Trophoblast cell (in vitro differentiated cells and primary cell): ENCODE results near the gene QSOX2.
A peak's percentile ranks its signal among the peaks of the same experiment; 100 is the strongest.

ENCODE experiments used
- DNase-seq, 2 donors: peaks; one replicate each; pipeline ENCODE4 v3.0.0-alpha.2; 2016
- H2AFZ ChIP-seq: 2 replicates; pipeline ENCODE4 v1.6.1; 2013; ENCODE audit warnings: low read length, moderate library complexity, mild to moderate bottlenecking; ENCODE audit not compliant: insufficient read depth, poor library complexity
- H2AK5ac ChIP-seq: 2 replicates; pipeline ENCODE4 v1.6.1; 2013; ENCODE audit warnings: mild to moderate bottlenecking, low read length
- H2BK120ac ChIP-seq: 2 replicates; pipeline ENCODE4 v1.6.1; 2013; ENCODE audit warnings: low read length, mild to moderate bottlenecking, moderate library complexity; ENCODE audit not compliant: insufficient read depth, poor library complexity
- H2BK12ac ChIP-seq: 2 replicates; pipeline ENCODE4 v1.6.1; 2013; ENCODE audit warnings: mild to moderate bottlenecking, low read length, moderate library complexity
- H2BK5ac ChIP-seq: 2 replicates; pipeline ENCODE4 v1.6.1; 2013; ENCODE audit warnings: low read length, low read depth, moderate library complexity, mild to moderate bottlenecking; ENCODE audit not compliant: poor library complexity
- H3K14ac ChIP-seq: 2 replicates; pipeline ENCODE4 v1.6.1; 2013; ENCODE audit warnings: mild to moderate bottlenecking, low read length
- H3K18ac ChIP-seq: 2 replicates; pipeline ENCODE4 v1.6.1; 2013; ENCODE audit warnings: mild to moderate bottlenecking, low read length
- H3K23ac ChIP-seq: 2 replicates; pipeline ENCODE4 v1.6.1; 2013; ENCODE audit warnings: low read length
- H3K27ac ChIP-seq: 2 replicates; pipeline ENCODE4 v1.5.1; 2013; ENCODE audit warnings: low read depth, mild to moderate bottlenecking, inconsistent platforms, low read length, moderate library complexity
- H3K27me3 ChIP-seq: 2 replicates; pipeline ENCODE4 v1.6.1; 2013; ENCODE audit warnings: inconsistent platforms, mild to moderate bottlenecking, low read length, moderate library complexity; ENCODE audit not compliant: insufficient read depth
- H3K36me3 ChIP-seq, 2 experiments: 1 replicate in 1 of 2; 2 replicates in 1 of 2; pipeline ENCODE4 v1.6.1; 2013; ENCODE audit warnings: low read length in 2 of 2, mild to moderate bottlenecking in 2 of 2, moderate library complexity in 1 of 2; ENCODE audit not compliant: insufficient read depth in 2 of 2, control insufficient read depth in 1 of 2
- H3K4ac ChIP-seq: 2 replicates; pipeline ENCODE4 v1.6.1; 2013; ENCODE audit warnings: low read depth, mild to moderate bottlenecking, low read length, moderate library complexity
- H3K4me1 ChIP-seq, 2 experiments: 1 replicate in 1 of 2; 2 replicates in 1 of 2; pipeline ENCODE4 v1.6.1; 2013; ENCODE audit warnings: low read length in 2 of 2, mild to moderate bottlenecking in 2 of 2, moderate library complexity in 1 of 2; ENCODE audit not compliant: insufficient read depth in 2 of 2, control insufficient read depth in 1 of 2
- H3K4me2 ChIP-seq: 2 replicates; pipeline ENCODE4 v1.6.1; 2013; ENCODE audit warnings: inconsistent platforms, mild to moderate bottlenecking, low read length, moderate library complexity
- H3K4me3 ChIP-seq: 2 replicates; pipeline ENCODE4 v1.5.1; 2013; ENCODE audit warnings: mild to moderate bottlenecking, low read depth, low read length, inconsistent platforms
- H3K79me1 ChIP-seq: one replicate; pipeline ENCODE4 v1.6.1; 2013; ENCODE audit warnings: low read length
- H3K79me2 ChIP-seq: 2 replicates; pipeline ENCODE4 v1.6.1; 2013; ENCODE audit warnings: low read length, mild to moderate bottlenecking; ENCODE audit not compliant: control insufficient read depth, insufficient read depth, poor library complexity
- H3K9ac ChIP-seq: 2 replicates; pipeline ENCODE4 v1.6.1; 2013; ENCODE audit warnings: mild to moderate bottlenecking, low read length
- H3K9me3 ChIP-seq: 2 replicates; pipeline ENCODE4 v1.6.1; 2013; ENCODE audit warnings: low read depth, mild to moderate bottlenecking, control low read depth, inconsistent platforms, low read length; ENCODE audit not compliant: insufficient read depth
- H4K12ac ChIP-seq: 2 replicates; pipeline ENCODE4 v1.6.1; 2013; ENCODE audit warnings: low read depth, mild to moderate bottlenecking, low read length, moderate library complexity
- H4K8ac ChIP-seq: 2 replicates; pipeline ENCODE4 v1.6.1; 2013; ENCODE audit warnings: low read depth, mild to moderate bottlenecking, low read length, moderate library complexity
- H4K91ac ChIP-seq: one replicate; pipeline ENCODE4 v1.6.1; 2013; ENCODE audit warnings: low read depth, mild to moderate bottlenecking, low read length, moderate library complexity
- WGBS: extraction: QIAGEN DNeasy Blood & Tissue Kit; methylation state at CpG from one replicate; pipeline ENCODE4 v1.1.7; 2013; ENCODE audit warnings: missing lambda C conversion rate; ENCODE audit not compliant: insufficient read length, insufficient coverage; ENCODE audit errors: extremely low coverage; 5-methylcytosine and 5-hydroxymethylcytosine counted together

QSOX2 gene

GRCh38 chr9:136270173-136270705 lies 24.6 kb upstream of the QSOX2 start:
- no peak overlapping the region for H2AFZ ChIP-seq
- H3K9ac ChIP-seq: no peak overlapping the region
- peaks cover 5% of the 10 kb centered on the region in 2 experiments for H3K4me1 ChIP-seq
- no peaks in the 10 kb centered on the region for H3K27me3 ChIP-seq
- H2BK5ac ChIP-seq: no peak overlapping the region
- no peaks in the 10 kb centered on the region for H3K9me3 ChIP-seq
- no peaks in the 10 kb centered on the region for H3K79me2 ChIP-seq
- no peak overlapping the region for H2BK120ac ChIP-seq
- no peak overlapping the region for H3K4ac ChIP-seq
- no CpG with 5 or more reads among the region's 13 CpGs for WGBS
- H3K79me1 ChIP-seq: peaks cover 3% of the 10 kb centered on the region
- H3K4me2 ChIP-seq: no peak overlapping the region
- H3K4me3 ChIP-seq: no peak overlapping the region
- no peak for DNase-seq
- H3K27ac ChIP-seq: no peak overlapping the region
- no peak overlapping the region for H4K8ac ChIP-seq
- H3K36me3 ChIP-seq: no peaks in the 10 kb centered on the region
- H3K14ac ChIP-seq: no peak overlapping the region
- H4K91ac ChIP-seq: no peak overlapping the region
- no peak overlapping the region for H3K18ac ChIP-seq
- H2AK5ac ChIP-seq: no peak overlapping the region
- H2BK12ac ChIP-seq: no peak overlapping the region
- no peak overlapping the region for H3K23ac ChIP-seq
- no peak overlapping the region for H4K12ac ChIP-seq

- no peak overlapping the region for H3K18ac ChIP-seq
Measured at GRCh38 chr9:136268735-136269134, 23.1 kb upstream of the QSOX2 start.

GRCh38 chr9:136268318-136268717 lies 22.7 kb upstream of the QSOX2 start:
- Histone ChIP-seq H3K4me3 (no peak overlapping the region), H4K91ac (no peak overlapping the region), H2AFZ (no peak overlapping the region), H3K9me3 (peaks cover 1% of the 10 kb centered on the region), H3K79me2 (no peaks in the 10 kb centered on the region), H4K8ac (no peak overlapping the region), H3K18ac (no peak overlapping the region), H2BK12ac (no peak overlapping the region), H3K4me2 (no peak overlapping the region), H3K9ac (no peak overlapping the region), H3K4me1 (peaks cover 5% of the 10 kb centered on the region in 2 experiments), H3K23ac (no peak overlapping the region), H2AK5ac (no peak overlapping the region), H3K14ac (no peak overlapping the region), H3K79me1 (peaks cover 3% of the 10 kb centered on the region), H3K27ac (no peak overlapping the region), H3K27me3 (no peaks in the 10 kb centered on the region), H3K4ac (no peak overlapping the region), H2BK5ac (no peak overlapping the region), H3K36me3 (no peaks in the 10 kb centered on the region), H2BK120ac (no peak overlapping the region), H4K12ac (no peak overlapping the region)
- no peak for DNase-seq
- no CpG with 5 or more reads among the region's 6 CpGs for WGBS

More at GRCh38 chr9:136268735-136269134, 23.1 kb upstream of the QSOX2 start:
- Histone ChIP-seq H3K36me3 (no peaks in the 10 kb centered on the region), H3K4me3 (no peak overlapping the region), H2AK5ac (no peak overlapping the region), H4K91ac (no peak overlapping the region), H4K12ac (no peak overlapping the region), H3K27ac (no peak overlapping the region), H3K9me3 (peaks cover 1% of the 10 kb centered on the region), H3K79me2 (no peaks in the 10 kb centered on the region), H2BK12ac (no peak overlapping the region), H3K23ac (no peak overlapping the region), H3K14ac (no peak overlapping the region), H4K8ac (no peak overlapping the region), H2BK120ac (no peak overlapping the region), H3K79me1 (peaks cover 3% of the 10 kb centered on the region), H3K27me3 (no peaks in the 10 kb centered on the region), H3K4ac (no peak overlapping the region), H2BK5ac (no peak overlapping the region), H3K4me2 (no peak overlapping the region), H3K9ac (no peak overlapping the region), H2AFZ (no peak overlapping the region), H3K4me1 (peaks cover 5% of the 10 kb centered on the region in 2 experiments)
- WGBS: no CpG with 5 or more reads among the region's 6 CpGs
- no peak for DNase-seq

- peaks cover 3% of the 10 kb centered on the region for H3K79me1 ChIP-seq
- no peak overlapping the region for H2BK12ac ChIP-seq
- H2BK120ac ChIP-seq: peak overlapping the region; percentile 25
- no peak overlapping the region for H2BK5ac ChIP-seq
- H3K4me3 ChIP-seq: peak overlapping the region; percentile 70
- no peak overlapping the region for H2AK5ac ChIP-seq
- no peaks in the 10 kb centered on the region for H3K36me3 ChIP-seq
- H4K12ac ChIP-seq: peak overlapping the region; percentile 95
- peaks cover 1% of the 10 kb centered on the region for H3K9me3 ChIP-seq
- peaks cover 5% of the 10 kb centered on the region in 2 experiments for H3K4me1 ChIP-seq
- H3K4me2 ChIP-seq: peak overlapping the region; percentile 91
- H4K8ac ChIP-seq: peak overlapping the region; percentile 95
- H3K9ac ChIP-seq: peak overlapping the region; percentile 47
- no peaks in the 10 kb centered on the region for H3K79me2 ChIP-seq
- H4K91ac ChIP-seq: peak overlapping the region; percentile 51
- H3K23ac ChIP-seq: no peak overlapping the region
- peak overlapping the region; percentile 77 for H3K18ac ChIP-seq
- peak overlapping the region; percentile 64 for H3K14ac ChIP-seq
- WGBS: no CpG with 5 or more reads among the region's 60 CpGs
- no peaks in the 10 kb centered on the region for H3K27me3 ChIP-seq
- peak; percentile 44 to 48 for DNase-seq
- H2AFZ ChIP-seq: peak overlapping the region; percentile 91
- no peak overlapping the region for H3K27ac ChIP-seq
- no peak overlapping the region for H3K4ac ChIP-seq
Measured at GRCh38 chr9:136267261-136268111, 21.9 kb upstream of the QSOX2 start.
